H1 (cell line): ENCODE data around the gene AGT.

Source experiments
- EP300 ChIP-seq, 2 experiments: IDR thresholded peaks; 1 replicate in 1 of 2; 2 replicates in 1 of 2; pipeline ENCODE4 v1.6.1; 2011 to 2012; ENCODE audit warnings: low read depth in 2 of 2, low read length in 2 of 2, mild to moderate bottlenecking in 2 of 2, borderline replicate concordance in 1 of 2, inconsistent platforms in 1 of 2, moderate library complexity in 1 of 2
- KDM1A ChIP-seq: fragments of 200-600, 300-600 bp; sonication (generic); IDR thresholded peaks from 2 replicates; pipeline ENCODE4 v1.7.1; 2016; ENCODE audit warnings: mild to moderate bottlenecking, low read length, borderline replicate concordance
- POLR2A ChIP-seq, 2 experiments: IDR thresholded peaks; 1 replicate in 1 of 2; 2 replicates in 1 of 2; pipeline ENCODE4 v1.6.1; 2011; ENCODE audit warnings: low read depth in 2 of 2, low read length in 2 of 2, mild to moderate bottlenecking in 2 of 2; ENCODE audit errors: control extremely low read depth in 1 of 2
- POLR2AphosphoS5 ChIP-seq: IDR thresholded peaks from 2 replicates; pipeline ENCODE4 v1.6.1; 2011; ENCODE audit warnings: low read depth, low read length
- TF ChIP-seq, protein P1 (sequence below), 3 experiments: IDR thresholded peaks; 1 replicate in 2 of 3; 2 replicates in 1 of 3; pipeline versions ENCODE4 v1.5.1 to v1.6.1; 2011; ENCODE audit warnings: low read length in 3 of 3, mild to moderate bottlenecking in 3 of 3, inconsistent platforms in 2 of 3, low read depth in 1 of 3, moderate library complexity in 1 of 3; ENCODE audit not compliant: insufficient read depth in 1 of 3; ENCODE audit errors: control extremely low read depth in 1 of 3
- TF ChIP-seq, protein P2 (sequence below): IDR thresholded peaks from 2 replicates; pipeline ENCODE4 v1.6.1; 2012; ENCODE audit warnings: low read length, inconsistent platforms

DNA sequence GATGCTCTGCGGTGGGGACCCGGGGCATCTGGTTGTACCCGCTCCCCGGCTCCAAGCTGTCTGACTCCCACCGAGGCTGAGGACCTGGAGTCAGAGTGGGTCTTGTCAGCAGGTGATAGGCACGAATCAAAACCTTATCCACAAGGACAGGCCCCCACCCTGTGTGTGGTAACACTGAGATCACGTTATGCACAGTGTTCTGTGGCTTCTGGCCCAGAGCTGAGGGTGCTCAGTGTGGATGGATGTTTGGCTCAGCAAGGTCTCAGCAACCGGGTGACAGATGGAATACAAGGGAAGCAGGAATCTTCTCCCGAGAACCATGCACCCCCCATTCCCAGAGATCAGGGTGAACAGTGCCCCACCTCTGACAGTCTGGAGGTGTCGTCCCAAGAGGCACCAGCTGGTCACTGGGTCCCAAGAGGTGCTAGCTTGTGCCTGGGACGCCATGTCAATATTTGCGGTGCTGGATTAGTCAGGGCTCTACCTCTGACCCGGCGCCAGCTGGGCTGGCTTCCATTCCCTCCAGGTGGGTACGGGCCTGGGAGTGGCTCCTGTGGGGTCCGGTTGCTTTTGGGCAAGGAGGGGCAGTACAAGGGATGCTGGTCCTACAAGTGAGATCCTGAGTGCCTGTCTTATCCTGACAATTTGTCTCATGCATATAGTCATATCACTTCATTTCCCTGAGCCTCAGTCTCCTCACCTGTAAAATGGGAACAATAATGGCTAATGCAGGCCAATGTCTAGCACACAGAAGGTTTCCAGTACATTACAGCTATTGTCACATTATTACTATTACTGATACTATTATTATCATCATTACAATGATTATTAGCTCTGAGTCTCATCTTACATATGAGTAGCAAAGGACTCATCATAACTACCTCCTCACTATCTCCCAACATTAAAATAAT is 34.2 kb upstream of the AGT start:
- TF ChIP-seq KDM1A (no peak), POLR2AphosphoS5 (no peak), POLR2A (IDR thresholded peaks at IDR 0.05; ENCODE audit: control extremely low read depth in 1 of 2, low read depth in 2 of 2, low read length in 2 of 2) (no peak), EP300 (IDR thresholded peaks at IDR 0.05; ENCODE audit: borderline replicate concordance in 1 of 2, low read depth in 2 of 2, low read length in 2 of 2) (no peak)
- TF ChIP-seq, protein P1, sequence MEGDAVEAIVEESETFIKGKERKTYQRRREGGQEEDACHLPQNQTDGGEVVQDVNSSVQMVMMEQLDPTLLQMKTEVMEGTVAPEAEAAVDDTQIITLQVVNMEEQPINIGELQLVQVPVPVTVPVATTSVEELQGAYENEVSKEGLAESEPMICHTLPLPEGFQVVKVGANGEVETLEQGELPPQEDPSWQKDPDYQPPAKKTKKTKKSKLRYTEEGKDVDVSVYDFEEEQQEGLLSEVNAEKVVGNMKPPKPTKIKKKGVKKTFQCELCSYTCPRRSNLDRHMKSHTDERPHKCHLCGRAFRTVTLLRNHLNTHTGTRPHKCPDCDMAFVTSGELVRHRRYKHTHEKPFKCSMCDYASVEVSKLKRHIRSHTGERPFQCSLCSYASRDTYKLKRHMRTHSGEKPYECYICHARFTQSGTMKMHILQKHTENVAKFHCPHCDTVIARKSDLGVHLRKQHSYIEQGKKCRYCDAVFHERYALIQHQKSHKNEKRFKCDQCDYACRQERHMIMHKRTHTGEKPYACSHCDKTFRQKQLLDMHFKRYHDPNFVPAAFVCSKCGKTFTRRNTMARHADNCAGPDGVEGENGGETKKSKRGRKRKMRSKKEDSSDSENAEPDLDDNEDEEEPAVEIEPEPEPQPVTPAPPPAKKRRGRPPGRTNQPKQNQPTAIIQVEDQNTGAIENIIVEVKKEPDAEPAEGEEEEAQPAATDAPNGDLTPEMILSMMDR (IDR thresholded peaks at IDR 0.05; ENCODE audit: control extremely low read depth in 1 of 3, insufficient read depth in 1 of 3, low read depth in 1 of 3, low read length in 3 of 3) = no peak
- TF ChIP-seq, protein P2, sequence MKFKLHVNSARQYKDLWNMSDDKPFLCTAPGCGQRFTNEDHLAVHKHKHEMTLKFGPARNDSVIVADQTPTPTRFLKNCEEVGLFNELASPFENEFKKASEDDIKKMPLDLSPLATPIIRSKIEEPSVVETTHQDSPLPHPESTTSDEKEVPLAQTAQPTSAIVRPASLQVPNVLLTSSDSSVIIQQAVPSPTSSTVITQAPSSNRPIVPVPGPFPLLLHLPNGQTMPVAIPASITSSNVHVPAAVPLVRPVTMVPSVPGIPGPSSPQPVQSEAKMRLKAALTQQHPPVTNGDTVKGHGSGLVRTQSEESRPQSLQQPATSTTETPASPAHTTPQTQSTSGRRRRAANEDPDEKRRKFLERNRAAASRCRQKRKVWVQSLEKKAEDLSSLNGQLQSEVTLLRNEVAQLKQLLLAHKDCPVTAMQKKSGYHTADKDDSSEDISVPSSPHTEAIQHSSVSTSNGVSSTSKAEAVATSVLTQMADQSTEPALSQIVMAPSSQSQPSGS = no peak
